HG03442 (cell line): ENCODE measurements around the gene TERT.

ENCODE experiments used
- ATAC-seq: cut with Tn5 transposase; IDR thresholded peaks from one replicate; pipeline ENCODE4 v1.9.1; 2021; ENCODE audit warnings: mild to moderate bottlenecking, moderate library complexity; ENCODE audit not compliant: unreplicated experiment

TERT gene

GRCh38 chr5:1222621-1223277 lies 72.1 kb downstream of the TERT start:
- no peak for ATAC-seq

- ATAC-seq: no peak
Observed at GRCh38 chr5:1222147-1222546, 72.7 kb downstream of the TERT start.

- no peak for ATAC-seq
Observed at GRCh38 chr5:1221721-1222120, 73.1 kb downstream of the TERT start.

- ATAC-seq: no peak
Observed at GRCh38 chr5:1220831-1221230, 74.0 kb downstream of the TERT start.

- no peak for ATAC-seq
Observed at GRCh38 chr5:1220351-1220750, 74.5 kb downstream of the TERT start.

GRCh38 chr5:1219768-1220100 lies 75.1 kb downstream of the TERT start:
- no peak for ATAC-seq

GRCh38 chr5:1219098-1219767 lies 75.6 kb downstream of the TERT start:
- ATAC-seq: no peak

GRCh38 chr5:1218351-1219080 lies 76.4 kb downstream of the TERT start:
- no peak for ATAC-seq

GRCh38 chr5:1217596-1218206 lies 77.2 kb downstream of the TERT start:
- ATAC-seq: no peak

- no peak for ATAC-seq
Observed at GRCh38 chr5:1216918-1217295, 78.0 kb downstream of the TERT start.

- ATAC-seq: no peak
Observed at GRCh38 chr5:1216211-1216917, 78.5 kb downstream of the TERT start.

GRCh38 chr5:1215320-1216096 lies 79.4 kb downstream of the TERT start:
- ATAC-seq: no peak

- ATAC-seq: no peak
Observed at GRCh38 chr5:1214936-1215220, 80.0 kb downstream of the TERT start.

- ATAC-seq: no peak
Observed at GRCh38 chr5:1214163-1214935, 80.5 kb downstream of the TERT start.

- no peak for ATAC-seq
Observed at GRCh38 chr5:1213508-1214162, 81.2 kb downstream of the TERT start.

GRCh38 chr5:1212881-1213280 lies 82.0 kb downstream of the TERT start:
- no peak for ATAC-seq

GRCh38 chr5:1212271-1212670 lies 82.6 kb downstream of the TERT start:
- ATAC-seq: no peak

- ATAC-seq: no peak
Observed at GRCh38 chr5:1211701-1212100, 83.2 kb downstream of the TERT start.

GRCh38 chr5:1210832-1211251 lies 84.0 kb downstream of the TERT start:
- ATAC-seq: no peak
